HEK293 (cell line): ENCODE data around the gene SYNPO2.

Source experiments
- CTCF ChIP-seq: fragments of 450-650 bp; formaldehyde crosslinking; IDR thresholded peaks from 2 replicates; pipeline ENCODE4 v1.5.1; 2016; ENCODE audit warnings: missing biosample characterization, missing genetic modification characterization
- PRDM6 ChIP-seq: fragments of 450-650 bp; formaldehyde crosslinking; IDR thresholded peaks from 2 replicates; pipeline ENCODE4 v1.5.1; 2017; ENCODE audit warnings: missing biosample characterization, missing genetic modification characterization
- REST ChIP-seq: fragments of 450-650 bp; formaldehyde crosslinking; IDR thresholded peaks from 2 replicates; pipeline ENCODE4 v1.5.1; 2016; ENCODE audit warnings: missing biosample characterization, missing genetic modification characterization
- ZBTB1 ChIP-seq: fragments of 450-650 bp; formaldehyde crosslinking; IDR thresholded peaks from 2 replicates; pipeline ENCODE4 v1.5.1; 2016; ENCODE audit warnings: missing biosample characterization, missing genetic modification characterization
- ZBTB21 ChIP-seq: fragments of 450-650 bp; formaldehyde crosslinking; IDR thresholded peaks from 2 replicates; pipeline ENCODE4 v1.5.1; 2017; ENCODE audit warnings: missing biosample characterization, missing genetic modification characterization
- ZFHX2 ChIP-seq: fragments of 450-650 bp; formaldehyde crosslinking; conservative IDR thresholded peaks from 2 replicates; pipeline ENCODE4 v1.5.1; 2016; ENCODE audit warnings: missing biosample characterization, missing genetic modification characterization
- ZNF132 ChIP-seq: fragments of 450-650 bp; formaldehyde crosslinking; IDR thresholded peaks from 2 replicates; pipeline ENCODE4 v1.5.1; 2017; ENCODE audit warnings: missing biosample characterization, missing genetic modification characterization, borderline replicate concordance
- ZNF140 ChIP-seq: fragments of 450-650 bp; formaldehyde crosslinking; IDR thresholded peaks from 2 replicates; pipeline ENCODE4 v1.5.1; 2016; ENCODE audit warnings: missing biosample characterization, missing genetic modification characterization
- ZNF362 ChIP-seq: fragments of 450-650 bp; formaldehyde crosslinking; IDR thresholded peaks from 2 replicates; pipeline ENCODE4 v1.5.1; 2016; ENCODE audit warnings: missing biosample characterization, missing genetic modification characterization
- ZNF48 ChIP-seq: fragments of 450-650 bp; formaldehyde crosslinking; IDR thresholded peaks from 2 replicates; pipeline ENCODE4 v1.5.1; 2016; ENCODE audit warnings: missing biosample characterization, missing genetic modification characterization
- ZNF518A ChIP-seq: fragments of 450-650 bp; formaldehyde crosslinking; conservative IDR thresholded peaks from 2 replicates; pipeline ENCODE4 v1.5.1; 2016; ENCODE audit warnings: low read depth, missing biosample characterization, missing genetic modification characterization
- ZNF660 ChIP-seq: fragments of 450-650 bp; IDR thresholded peaks from 2 replicates; pipeline ENCODE4 v1.5.1; 2018; ENCODE audit warnings: missing biosample characterization, mild to moderate bottlenecking, missing genetic modification characterization

- TF ChIP-seq CTCF (tag by site-specific recombination) (no peak), ZNF660 (tag by site-specific recombination) (no peak), ZNF132 (no peak), ZBTB21 (tag by site-specific recombination) (no peak), ZBTB1 (no peak), ZNF518A (tag by site-specific recombination) (no peak), PRDM6 (tag by site-specific recombination) (no peak), REST (tag by site-specific recombination) (no peak), ZNF362 (no peak), ZNF48 (tag by site-specific recombination) (no peak), ZNF140 (tag by site-specific recombination) (no peak), ZFHX2 (no peak)
These were observed 195.9 kb downstream of the SYNPO2 start for GRCh38 chr4:119084513-119084912.
